NOMO-1 treated with dmso at 0.1 percent for 144 hours (cell line): ENCODE measurements around the gene TNS1.
A peak's percentile ranks its signal among the peaks of the same experiment; 100 is the strongest.
"Not testable (repeated sequence)": the region's sequence is repeated elsewhere in the genome, so short reads cannot be mapped to it uniquely, and the experiment has no call there.

Experiments
- DNase-seq: peaks from one replicate; lab custom pipeline; 2025; ENCODE audit not compliant: unreplicated experiment; lab: John Stamatoyannopoulos, UW

Gene TNS1

GRCh38 chr2:218002845-218003180 is at the start of gene TNS1:
Gene TNS1, minus strand, starts transcription at chr2:218002995. Its CDS starts 123 bp downstream, at chr2:218002872.
- DNase-seq = no peak

- no peak for DNase-seq
Observed at GRCh38 chr2:218051903-218052302, 49.1 kb upstream of the TNS1 start.

- peak; percentile 70 for DNase-seq
Observed at GRCh38 chr2:218047536-218048225, 44.9 kb upstream of the TNS1 start.

- peak; percentile 93 for DNase-seq
Observed at GRCh38 chr2:218046238-218046637, 43.4 kb upstream of the TNS1 start.

GRCh38 chr2:218044599-218044998 is 41.8 kb upstream of the TNS1 start:
- DNase-seq = not testable (repeated sequence)

GRCh38 chr2:218043701-218044109 is 40.9 kb upstream of the TNS1 start:
- no peak for DNase-seq

- DNase-seq = no peak
Observed at GRCh38 chr2:218043100-218043499, 40.3 kb upstream of the TNS1 start.

- DNase-seq = no peak
Observed at GRCh38 chr2:218041302-218042168, 38.7 kb upstream of the TNS1 start.

- no peak for DNase-seq
Observed at GRCh38 chr2:218040883-218041282, 38.1 kb upstream of the TNS1 start.

GRCh38 chr2:218039171-218039570 is 36.4 kb upstream of the TNS1 start:
- DNase-seq = no peak

- DNase-seq = peak; percentile 4
Observed at GRCh38 chr2:218036371-218036770, 33.6 kb upstream of the TNS1 start.

GRCh38 chr2:218035463-218036100 is 32.8 kb upstream of the TNS1 start:
- no peak for DNase-seq

GRCh38 chr2:218034497-218035213 is 31.9 kb upstream of the TNS1 start:
- peak; percentile 93 for DNase-seq

GRCh38 chr2:218033590-218034496 is 31.0 kb upstream of the TNS1 start:
- DNase-seq = peak; percentile 47

- no peak for DNase-seq
Observed at GRCh38 chr2:218033208-218033589, 30.4 kb upstream of the TNS1 start.

GRCh38 chr2:218032336-218033171 is 29.8 kb upstream of the TNS1 start:
- DNase-seq = no peak

GRCh38 chr2:218031771-218032257 is 29.0 kb upstream of the TNS1 start:
- no peak for DNase-seq

GRCh38 chr2:218031261-218031660 is 28.5 kb upstream of the TNS1 start:
- DNase-seq = no peak
